ENCODE data around the gene COL25A1. TPM values are rescaled to one million over a fixed set of nuclear protein-coding genes. Genes with fewer than 3 reads are reported as not detected.

Gene COL25A1
- total and polyA plus RNA-seq, 4 donors = 0.61 to 4.4 (median 2.1) TPM

- no peak for TF ChIP-seq ATF3 (IDR thresholded peaks at IDR 0.05)
- no peak for TF ChIP-seq CTCF (IDR thresholded peaks at IDR 0.05; ENCODE audit: low read depth, low read length, missing input control)
- TF ChIP-seq EGR1 (IDR thresholded peaks at IDR 0.05; ENCODE audit: low read depth in 2 of 2) = no peak
- TF ChIP-seq HNF4A (conservative IDR thresholded peaks at IDR 0.05) = no peak
- TF ChIP-seq SP1 (IDR thresholded peaks at IDR 0.05) = no peak
- TF ChIP-seq FOXA2 (IDR thresholded peaks at IDR 0.05) = no peak
- TF ChIP-seq JUND (IDR thresholded peaks at IDR 0.05) = no peak
Measured at GRCh38 chr4:109263721-109264120, 38.7 kb downstream of the COL25A1 start (continued).

- Histone ChIP-seq H3K27me3 (ENCODE audit: control insufficient read depth in 4 of 4, insufficient read depth in 4 of 4, low read length in 3 of 4) (no peaks in the 10 kb centered on the region), H3K9me3 (ENCODE audit: control insufficient read depth in 4 of 4, low read length in 3 of 4) (no peaks in the 10 kb centered on the region), H3K4me1 (ENCODE audit: control insufficient read depth in 4 of 4, insufficient read depth in 4 of 4, low read length in 3 of 4) (no peaks in the 10 kb centered on the region), H3K36me3 (ENCODE audit: control insufficient read depth in 4 of 4, insufficient read depth in 3 of 4, low read depth in 1 of 4, low read length in 3 of 4) (no peaks in the 10 kb centered on the region), H3K9ac (ENCODE audit: low read depth in 1 of 2, low read length in 2 of 2) (no peak overlapping the region), H3K27ac (ENCODE audit: low read depth in 1 of 2, low read length in 2 of 2) (no peak overlapping the region), H3K4me3 (ENCODE audit: low read depth in 1 of 3, low read length in 3 of 3) (no peak overlapping the region)
- DNase-seq (ENCODE audit: low spot score) = no peak
- TF ChIP-seq RXRA (IDR thresholded peaks at IDR 0.05) (no peak), CTCF (IDR thresholded peaks at IDR 0.05; ENCODE audit: low read depth, low read length, missing input control) (no peak)
Measured at GRCh38 chr4:109256818-109257217, 45.6 kb downstream of the COL25A1 start.

- no peak overlapping the region for H3K4me3 ChIP-seq (ENCODE audit: low read depth in 1 of 3, low read length in 3 of 3)
- 81% methylated on average over 4 of the region's 4 CpGs for WGBS
- no peaks in the 10 kb centered on the region for H3K4me1 ChIP-seq (ENCODE audit: control insufficient read depth in 4 of 4, insufficient read depth in 4 of 4, low read length in 3 of 4)
Measured at GRCh38 chr4:109254845-109255244, 47.6 kb downstream of the COL25A1 start.

More at GRCh38 chr4:109254845-109255244, 47.6 kb downstream of the COL25A1 start:
- H3K36me3 ChIP-seq (ENCODE audit: control insufficient read depth in 4 of 4, insufficient read depth in 3 of 4, low read depth in 1 of 4, low read length in 3 of 4) = no peaks in the 10 kb centered on the region
- TF ChIP-seq YY1 (IDR thresholded peaks at IDR 0.05) (no peak), ATF3 (IDR thresholded peaks at IDR 0.05) (no peak), FOXA1 (IDR thresholded peaks at IDR 0.05) (no peak), RXRA (IDR thresholded peaks at IDR 0.05) (no peak), EGR1 (IDR thresholded peaks at IDR 0.05; ENCODE audit: low read depth in 2 of 2) (no peak), REST (IDR thresholded peaks at IDR 0.05) (no peak)
- no peak for DNase-seq (ENCODE audit: low spot score)
- H3K9ac ChIP-seq (ENCODE audit: low read depth in 1 of 2, low read length in 2 of 2) = no peak overlapping the region
- H3K27ac ChIP-seq (ENCODE audit: low read depth in 1 of 2, low read length in 2 of 2) = no peak overlapping the region
- no peaks in the 10 kb centered on the region for H3K27me3 ChIP-seq (ENCODE audit: control insufficient read depth in 4 of 4, insufficient read depth in 4 of 4, low read length in 3 of 4)
- H3K9me3 ChIP-seq (ENCODE audit: control insufficient read depth in 4 of 4, low read length in 3 of 4) = peaks cover 0 to 3% (median 0%) of the 10 kb centered on the region in 4 donors
